Stimulated activated CD4-positive, alpha-beta T cell treated with anti-CD3 and anti-CD28 coated beads, Interleukin-4, amount 100 ng/mL, for 48 hours (primary cell): ENCODE results near the gene SLC35F4.

Experiments used
- DNase-seq, 2 donors: peaks; one replicate each; pipeline ENCODE4 v3.0.0-alpha.2; 2020; ENCODE audit warnings: low read depth in 2 of 2

The SLC35F4 gene

GRCh38 chr14:57634335-57634734 lies 231.6 kb downstream of the SLC35F4 start:
- DNase-seq: no peak

GRCh38 chr14:57632649-57633048 lies 233.2 kb downstream of the SLC35F4 start:
- DNase-seq: no peak

GRCh38 chr14:57617510-57617909 lies 248.4 kb downstream of the SLC35F4 start:
- no peak for DNase-seq

GRCh38 chr14:57612946-57613345 lies 252.9 kb downstream of the SLC35F4 start:
- DNase-seq: no peak

- DNase-seq: no peak
Measured at GRCh38 chr14:57611555-57612075, 254.3 kb downstream of the SLC35F4 start.

GRCh38 chr14:57610631-57611030 lies 255.3 kb downstream of the SLC35F4 start:
- DNase-seq: no peak

- DNase-seq: no peak
Measured at GRCh38 chr14:57609192-57610075, 256.5 kb downstream of the SLC35F4 start.

GRCh38 chr14:57607086-57607485 lies 258.8 kb downstream of the SLC35F4 start:
- no peak for DNase-seq

GRCh38 chr14:57583396-57583795 lies 282.5 kb downstream of the SLC35F4 start:
- no peak for DNase-seq

GRCh38 chr14:57582746-57583145 lies 283.1 kb downstream of the SLC35F4 start:
- DNase-seq: no peak

GRCh38 chr14:57578801-57579200 lies 287.1 kb downstream of the SLC35F4 start:
- DNase-seq: no peak

- DNase-seq: no peak
Measured at GRCh38 chr14:57576498-57576897, 289.4 kb downstream of the SLC35F4 start.

- DNase-seq: no peak
Measured at GRCh38 chr14:57575482-57575881, 290.4 kb downstream of the SLC35F4 start.

- no peak for DNase-seq
Measured at GRCh38 chr14:57574617-57575288, 291.1 kb downstream of the SLC35F4 start.

GRCh38 chr14:57573173-57573572 lies 292.7 kb downstream of the SLC35F4 start:
- DNase-seq: no peak

- DNase-seq: no peak
Measured at GRCh38 chr14:57568554-57568953, 297.3 kb downstream of the SLC35F4 start.

GRCh38 chr14:57567220-57567619 lies 298.7 kb downstream of the SLC35F4 start:
- no peak for DNase-seq

GRCh38 chr14:57560681-57561080 lies 305.2 kb downstream of the SLC35F4 start:
- no peak for DNase-seq

- DNase-seq: no peak
Measured at GRCh38 chr14:57559576-57559975, 306.3 kb downstream of the SLC35F4 start.

GRCh38 chr14:57549765-57550420 lies 316.0 kb downstream of the SLC35F4 start:
- no peak for DNase-seq

- no peak for DNase-seq
Measured at GRCh38 chr14:57549016-57549564, 316.8 kb downstream of the SLC35F4 start.

GRCh38 chr14:57547131-57547530 lies 318.8 kb downstream of the SLC35F4 start:
- DNase-seq: no peak
